ENCODE measurements around the gene DDX6.
"Not testable (repeated sequence)": the region's sequence is repeated elsewhere in the genome, so short reads cannot be mapped to it uniquely, and the experiment has no call there.

The DDX6 gene

GRCh38 chr11:118791111-118791960, at the start of gene DDX6:
Gene DDX6 (minus strand): TSS chr11:118791164. CDS start chr11:118786251, 4,913 bp downstream.
- DNase-seq (ENCODE audit: low read depth) = peak; percentile 92
- TF ChIP-seq CTCF (IDR thresholded peaks at IDR 0.05; ENCODE audit: insufficient read depth, low read depth, low read length, missing control alignments) = peak; percentile 25
- peak within 1 kb of the TSS; percentile 96 for H3K4me3 ChIP-seq (ENCODE audit: low read length)

- no peak for TF ChIP-seq CTCF (IDR thresholded peaks at IDR 0.05; ENCODE audit: insufficient read depth, low read depth, low read length, missing control alignments)
- no peak overlapping the region for H3K4me3 ChIP-seq (ENCODE audit: low read length)
- no peak for DNase-seq (ENCODE audit: low read depth)
Observed at GRCh38 chr11:118838905-118839553, 48.1 kb upstream of the DDX6 start.

GRCh38 chr11:118837868-118838267, 46.9 kb upstream of the DDX6 start:
- H3K4me3 ChIP-seq (ENCODE audit: low read length) = no peak overlapping the region
- DNase-seq (ENCODE audit: low read depth) = no peak
- TF ChIP-seq CTCF (IDR thresholded peaks at IDR 0.05; ENCODE audit: insufficient read depth, low read depth, low read length, missing control alignments) = no peak

- DNase-seq (ENCODE audit: low read depth) = no peak
- no peak for TF ChIP-seq CTCF (IDR thresholded peaks at IDR 0.05; ENCODE audit: insufficient read depth, low read depth, low read length, missing control alignments)
- no peak overlapping the region for H3K4me3 ChIP-seq (ENCODE audit: low read length)
Observed at GRCh38 chr11:118834427-118835028, 43.6 kb upstream of the DDX6 start.

GRCh38 chr11:118827118-118827517, 36.2 kb upstream of the DDX6 start:
- DNase-seq (ENCODE audit: low read depth) = no peak
- no peak for TF ChIP-seq CTCF (IDR thresholded peaks at IDR 0.05; ENCODE audit: insufficient read depth, low read depth, low read length, missing control alignments)
- H3K4me3 ChIP-seq (ENCODE audit: low read length) = no peak overlapping the region

- not testable (repeated sequence) for H3K4me3 ChIP-seq (ENCODE audit: low read length); DNase-seq (ENCODE audit: low read depth)
Observed at GRCh38 chr11:118822936-118823510, 32.1 kb upstream of the DDX6 start.
